A172 (cell line): ENCODE data around the gene SLC6A4. TPM values are rescaled to one million over a fixed set of nuclear protein-coding genes. Genes with fewer than 3 reads are reported as not detected.
A peak's percentile ranks its signal among the peaks of the same experiment; 100 is the strongest.

Experiments used
- DNase-seq: peaks from one replicate; pipeline ENCODE4 v3.0.0-alpha.2; 2015; ENCODE audit warnings: low spot score
- total RNA-seq: library from RNA; depleted of rRNA; stranded (reverse); fragments of >200 nt; shearing (Covaris generic); gene quantifications from 2 replicates; pipeline ENCODE4 v1.2.3, GENCODE V29; 2014; rRNA removed

Gene SLC6A4
- total RNA-seq, 1 experiment from 2014 or later: 0.07 TPM

DNA sequence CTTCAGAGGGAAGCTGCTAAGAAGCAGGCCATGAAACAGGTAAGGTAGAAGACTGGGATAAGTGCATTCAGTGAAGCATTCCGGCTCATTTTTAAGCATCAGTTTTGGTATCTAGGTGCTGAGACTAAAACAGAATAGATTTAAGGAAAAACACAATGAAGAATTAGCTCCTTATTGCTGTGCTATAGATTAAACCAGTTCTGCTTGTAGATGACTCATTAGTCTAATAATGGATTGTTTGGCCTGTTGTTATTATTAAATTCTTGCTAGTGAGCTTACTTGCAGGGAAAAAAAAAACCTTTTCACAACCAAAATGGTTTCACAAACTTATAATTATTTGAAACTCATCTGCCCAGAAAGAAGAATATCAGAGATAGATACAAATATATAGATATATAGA lies 62.9 kb downstream of the SLC6A4 start:
- DNase-seq: no peak

DNA sequence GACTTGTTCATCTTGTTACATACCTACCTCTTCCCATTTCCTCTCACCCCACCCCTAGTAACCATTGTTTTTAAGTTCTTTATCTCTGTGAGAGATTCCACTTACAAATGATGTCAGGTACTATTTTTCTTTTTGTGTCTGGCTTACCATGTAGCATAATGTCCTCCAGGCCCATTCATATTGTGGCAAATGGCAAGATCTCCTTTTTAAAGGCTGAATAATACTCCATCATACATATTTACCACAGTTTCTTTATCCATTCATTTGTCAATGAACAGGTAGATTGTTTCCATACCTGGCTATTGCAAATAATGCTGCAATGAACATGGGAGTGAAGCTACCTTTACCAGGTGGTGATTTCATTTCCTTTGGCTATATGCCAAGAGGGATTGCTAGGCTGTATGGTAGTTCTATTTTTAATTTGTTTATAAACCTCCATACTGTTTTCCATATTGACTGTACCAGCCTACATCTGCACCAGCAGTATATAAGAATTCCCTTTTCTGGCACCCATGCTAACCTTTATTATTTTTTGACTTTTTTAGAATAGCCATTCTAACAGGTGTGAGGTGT lies 65.0 kb downstream of the SLC6A4 start:
- DNase-seq: no peak

DNA sequence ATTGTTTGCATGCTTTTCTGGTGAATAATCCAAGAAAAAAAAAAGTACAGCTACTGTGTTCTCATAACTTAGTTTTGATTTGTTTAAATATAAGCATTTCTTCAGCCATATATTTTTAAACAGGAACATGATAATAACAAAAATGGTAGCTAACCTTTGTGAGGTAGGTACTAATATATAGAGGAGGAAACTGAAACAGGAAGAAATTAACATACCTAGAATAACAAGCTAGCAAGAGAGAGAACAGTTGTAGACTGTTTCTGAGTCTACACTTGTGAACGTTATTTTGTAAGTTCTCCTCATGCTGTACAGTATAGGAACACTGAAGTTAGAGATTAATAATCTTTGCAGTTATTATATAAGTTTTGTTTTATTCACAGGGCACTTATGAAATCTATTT lies 69.5 kb downstream of the SLC6A4 start:
- no peak for DNase-seq

DNA sequence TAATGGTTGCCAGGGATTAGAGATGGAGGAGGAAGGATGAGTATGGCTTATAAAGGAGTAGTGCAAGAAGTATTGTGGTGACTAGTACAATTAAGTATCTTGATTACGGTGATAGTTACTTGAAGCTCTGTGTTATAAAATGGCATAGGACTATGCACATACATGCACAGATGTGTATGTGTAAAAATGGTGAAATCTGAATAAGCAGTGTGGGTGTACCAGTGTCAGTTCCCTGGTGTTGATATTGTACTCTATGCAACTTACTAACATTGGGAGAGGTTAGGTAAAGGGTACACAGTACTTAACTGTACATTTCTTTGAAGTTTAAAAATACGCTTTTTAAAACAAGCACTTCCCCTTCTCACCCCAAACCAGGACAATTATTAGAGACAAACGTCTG lies 70.3 kb downstream of the SLC6A4 start:
- DNase-seq: no peak

DNA sequence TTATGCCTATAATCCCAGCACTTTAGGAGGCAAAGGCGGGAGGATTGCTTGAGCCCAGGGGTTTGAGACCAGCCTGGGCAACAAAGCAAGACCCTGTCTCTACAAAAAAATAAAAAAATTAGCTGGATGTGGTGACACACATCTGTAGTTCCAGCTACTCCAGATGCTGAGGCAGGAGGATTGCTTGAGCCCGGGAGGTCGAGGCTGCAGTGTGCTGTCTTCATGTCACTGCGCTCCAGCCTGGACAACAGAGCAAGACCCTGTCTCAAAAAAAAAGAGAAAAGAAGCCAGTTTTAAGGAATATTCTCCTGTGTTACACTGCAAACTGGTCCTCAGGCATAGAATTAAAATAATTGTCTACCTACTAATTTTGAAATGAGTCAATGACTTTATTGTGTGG lies 71.0 kb downstream of the SLC6A4 start:
- DNase-seq: no peak

DNA sequence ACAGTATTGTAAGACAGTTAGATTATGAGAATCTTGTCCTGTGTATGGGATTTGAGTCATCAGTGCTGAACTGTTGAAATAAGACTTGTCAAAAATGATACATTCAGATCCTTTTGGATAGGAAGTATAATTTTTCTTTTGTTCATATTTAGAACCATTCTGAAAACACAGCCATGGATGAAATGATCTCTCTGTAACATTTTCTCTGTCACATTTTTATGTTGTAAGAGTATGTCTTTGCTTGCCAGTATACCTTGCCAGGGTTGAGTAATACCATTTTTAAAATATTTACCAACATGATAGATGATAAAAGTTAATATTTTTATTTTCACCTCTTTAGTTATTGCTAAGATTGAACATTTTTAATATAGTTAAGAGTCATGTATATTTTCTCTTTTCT lies 73.9 kb downstream of the SLC6A4 start:
- no peak for DNase-seq

DNA sequence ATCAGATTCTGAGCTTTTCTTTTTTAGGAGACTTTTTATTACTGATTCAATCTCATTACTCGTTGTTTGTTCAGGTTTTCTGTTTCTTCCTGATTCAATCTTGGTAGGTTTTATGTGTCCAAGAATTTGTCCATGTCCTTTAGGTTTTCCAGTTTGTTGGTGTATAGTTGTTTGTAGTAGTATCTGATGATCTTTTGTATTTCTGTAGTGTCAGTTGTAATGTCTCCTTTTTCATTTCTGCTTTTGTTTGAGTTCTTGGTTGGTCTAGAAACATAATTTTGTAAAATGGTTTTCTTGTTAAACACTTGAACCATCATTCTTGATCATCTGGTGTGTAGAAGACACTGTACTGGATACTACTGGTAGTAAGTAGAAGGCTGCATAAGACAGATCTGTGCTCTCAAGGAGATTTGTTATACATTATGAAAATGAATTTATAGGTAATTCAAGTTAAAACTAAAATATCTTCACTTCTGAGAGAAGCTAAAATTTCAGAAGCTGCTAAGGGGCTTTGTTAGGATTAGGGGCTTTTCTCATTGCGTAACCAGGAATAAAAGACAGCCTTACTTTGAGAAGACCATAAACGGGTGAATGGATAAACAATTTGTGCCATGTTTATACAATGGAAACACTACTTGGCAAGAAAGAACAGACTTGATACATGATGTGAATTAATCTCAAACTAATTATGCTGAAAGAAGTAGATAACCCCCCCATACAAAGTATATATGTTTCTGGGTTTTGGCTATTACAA lies 74.9 kb downstream of the SLC6A4 start:
- no peak for DNase-seq

DNA sequence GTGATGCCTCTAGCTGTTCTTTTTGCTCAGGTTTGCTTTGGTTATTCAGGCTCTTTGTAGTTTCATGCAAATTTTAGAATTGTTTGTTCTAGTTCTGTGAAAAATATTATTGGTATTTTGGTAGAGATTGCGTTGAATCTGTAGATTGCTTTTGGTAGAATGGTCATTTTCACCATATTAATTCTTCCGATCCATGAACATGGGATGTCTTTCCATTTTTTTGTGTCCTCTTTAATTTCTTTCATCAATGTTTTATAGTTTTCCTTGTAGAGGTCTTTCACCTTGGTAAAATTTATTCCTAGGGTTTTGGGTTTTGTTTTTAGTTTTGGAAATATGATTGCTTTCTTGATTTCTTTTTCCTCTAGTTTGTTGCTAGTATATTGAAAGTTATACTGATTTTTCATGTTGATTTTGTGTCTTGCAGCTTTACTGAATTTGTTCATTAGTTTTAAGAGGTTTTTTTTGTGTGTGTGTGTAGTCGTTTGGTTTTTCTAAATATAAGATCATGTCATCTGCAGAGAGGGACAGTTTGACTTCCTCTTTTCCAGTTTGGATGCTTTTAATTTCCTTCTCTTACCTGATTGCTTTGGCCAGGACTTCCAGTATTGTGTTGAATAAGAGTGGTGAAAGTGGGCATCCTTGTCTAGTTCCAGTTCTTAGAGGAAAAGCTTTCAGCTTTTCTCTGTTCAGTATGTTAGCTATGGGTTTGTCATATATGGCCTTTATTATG lies 76.4 kb downstream of the SLC6A4 start:
- DNase-seq: no peak

DNA sequence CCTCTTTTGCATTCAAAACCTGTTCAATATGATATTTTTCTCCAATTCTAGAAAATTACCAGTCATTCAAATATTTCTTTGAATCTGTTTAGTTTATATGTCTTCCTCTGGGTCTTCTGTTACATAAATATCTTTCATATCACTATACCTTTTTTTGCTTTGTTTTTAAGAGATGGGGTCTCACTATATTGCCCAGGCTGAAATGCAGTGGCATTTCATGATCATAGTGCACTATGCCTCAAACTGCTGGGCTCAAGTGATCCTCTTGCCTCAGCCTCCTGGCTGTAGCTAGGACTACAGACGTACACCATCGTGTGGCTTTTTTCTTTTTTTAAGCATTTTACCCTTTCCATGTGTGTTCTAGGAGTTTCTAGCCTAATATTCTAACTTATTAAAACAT lies 80.1 kb downstream of the SLC6A4 start:
- DNase-seq: no peak

DNA sequence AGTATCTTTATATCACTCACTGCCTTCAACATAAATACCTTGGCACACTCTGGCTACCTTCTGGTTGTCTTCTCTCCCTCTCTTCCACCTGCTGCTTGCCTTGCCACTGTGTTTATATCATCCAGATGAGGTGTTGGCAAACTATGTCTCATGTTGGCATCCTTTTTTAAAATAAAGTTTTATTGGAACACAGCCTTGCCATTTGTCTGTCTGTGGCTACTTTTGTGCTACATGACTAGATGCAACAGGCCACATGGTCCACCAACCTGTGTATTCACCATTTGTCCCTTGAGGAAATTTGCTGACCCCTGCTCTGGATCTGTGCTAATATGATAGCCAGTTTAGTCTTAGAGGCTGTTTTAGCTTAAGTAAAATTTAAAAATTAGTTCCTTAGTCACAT lies 82.0 kb downstream of the SLC6A4 start:
- no peak for DNase-seq

DNA sequence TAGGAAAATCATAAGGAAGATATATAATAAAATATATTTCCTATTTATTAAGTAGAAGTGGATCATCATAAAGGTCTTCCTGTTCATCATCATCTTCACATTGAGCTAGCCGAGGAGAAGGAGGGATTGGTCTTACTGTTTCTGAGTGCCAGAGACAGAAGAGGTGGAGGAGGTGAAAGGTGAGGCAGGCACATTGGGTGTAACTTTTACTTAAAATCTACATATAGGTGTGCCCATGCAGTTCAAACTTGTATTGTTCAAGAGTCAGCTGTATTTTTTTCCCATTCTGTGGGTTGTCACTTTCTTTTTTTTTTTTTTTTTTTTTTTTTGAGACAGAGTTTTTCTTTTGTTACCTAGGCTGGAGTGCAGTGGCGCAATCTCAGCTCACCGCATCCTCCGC lies 84.0 kb downstream of the SLC6A4 start:
- DNase-seq: no peak

DNA sequence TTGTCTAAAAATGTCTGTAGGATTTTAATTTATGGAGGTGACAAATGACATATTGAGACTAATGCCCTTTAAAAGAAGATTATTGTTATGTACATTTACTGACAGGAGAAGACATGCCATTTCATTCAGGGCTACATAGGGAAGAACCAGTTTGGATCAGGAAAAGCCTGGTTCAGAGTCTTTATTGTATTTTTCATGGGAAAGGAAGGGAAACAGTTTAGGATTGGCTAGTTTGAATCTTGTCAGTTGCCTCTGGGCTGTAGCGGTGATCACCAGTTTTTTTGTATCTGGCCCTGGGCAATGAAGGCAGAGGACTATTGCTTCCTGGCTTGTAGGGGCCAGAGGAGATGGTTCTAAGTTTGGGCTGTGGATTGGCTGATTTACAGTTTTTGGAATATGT lies 87.1 kb downstream of the SLC6A4 start:
- no peak for DNase-seq

DNA sequence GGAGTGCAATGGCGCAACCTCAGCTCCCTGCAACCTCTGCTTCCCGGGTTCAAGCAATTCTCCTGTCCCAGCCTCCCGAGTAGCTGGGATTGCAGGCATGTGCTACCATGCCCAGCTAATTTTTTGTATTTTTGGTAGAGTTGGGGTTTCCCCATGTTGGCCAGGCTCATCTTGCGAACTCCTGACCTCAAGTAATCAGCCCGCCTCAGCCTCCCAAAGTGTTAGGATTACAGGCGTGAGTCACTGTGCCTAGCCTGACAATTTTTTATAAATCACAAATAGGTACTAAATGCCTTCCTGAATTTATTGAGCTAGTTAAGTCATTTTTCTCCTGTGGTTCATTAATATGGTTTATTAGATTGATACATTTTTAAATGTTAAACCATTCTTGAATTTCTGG lies 87.6 kb downstream of the SLC6A4 start:
- DNase-seq: peak; percentile 18

Other genes with a start within 250 kb of the SLC6A4 start
- 13.6 and 16.6 TPM in 2 replicates for gene NSRP1, start 118.9 kb downstream of the SLC6A4 start, total RNA-seq
- 48.7 and 50.5 TPM in 2 replicates for gene BLMH, start 56.2 kb upstream of the SLC6A4 start, total RNA-seq
- gene TMIGD1, start 98.4 kb upstream of the SLC6A4 start, total RNA-seq: not detected in 2 replicates
- gene CPD, start 143.2 kb upstream of the SLC6A4 start, total RNA-seq: 53.0 and 100 TPM in 2 replicates
- gene GOSR1, start 241.7 kb upstream of the SLC6A4 start, total RNA-seq: 30.1 and 56.3 TPM in 2 replicates